Ovary (tissue), 9 donors: Measurements from ENCODE around the gene TPST2. TPM values are rescaled to one million over a fixed set of nuclear protein-coding genes. Genes with fewer than 3 reads are reported as not detected.

Source experiments
- DNase-seq, 5 donors: peaks; one replicate each; pipeline ENCODE4 v3.0.0-alpha.2; 2019 to 2020
- H3K27ac ChIP-seq, 2 donors: fragments of 200-600 bp; one replicate each; pipeline versions ENCODE4 v1.5.1 to v1.8.0; 2019 to 2022
- H3K27me3 ChIP-seq: fragments of 200-600 bp; one replicate; pipeline ENCODE4 v1.8.0; 2022
- H3K36me3 ChIP-seq: fragments of 200-600 bp; sonication (generic); one replicate; pipeline ENCODE4 v1.5.1; 2019
- H3K4me1 ChIP-seq: one replicate; pipeline ENCODE4 v1.8.1; 2013; ENCODE audit warnings: mild to moderate bottlenecking, moderate library complexity; ENCODE audit not compliant: insufficient read depth
- H3K4me3 ChIP-seq: fragments of 200-600 bp; sonication (generic); one replicate; pipeline ENCODE4 v1.5.1; 2017
- H3K9me3 ChIP-seq, 2 donors: fragments of 200-600 bp in 1 of 2; sonication (generic) in 1 of 2; one replicate each; pipeline versions ENCODE4 v1.5.1 to v1.8.1; 2013 to 2019; ENCODE audit warnings: mild to moderate bottlenecking in 1 of 2, moderate library complexity in 1 of 2
- EP300 ChIP-seq: sonication (generic); formaldehyde crosslinking; IDR thresholded peaks from one replicate; pipeline ENCODE4 v1.6.1; 2017; ENCODE audit warnings: antibody characterized with exemption
- POLR2A ChIP-seq: fragments of 450-650 bp; IDR thresholded peaks from one replicate; pipeline ENCODE4 v1.6.1; 2017; ENCODE audit warnings: antibody characterized with exemption, mild to moderate bottlenecking, moderate library complexity
- WGBS, 3 donors: extraction: QIAGEN DNeasy Blood & Tissue Kit in 1 of 3; methylation state at CpG; one replicate each; pipeline versions ENCODE4 v1.1.5 to v1.1.7; 2013 to 2017; 5-methylcytosine and 5-hydroxymethylcytosine counted together
- intact Hi-C, 4 donors: fragments of 100-400 bp; cut with DNase I; formaldehyde crosslinking; loops; one replicate each; pipeline versions ENCODE4 v1.11.0 to v1.15.1; 2022 to 2023
- polyA plus RNA-seq, 2 donors: library from polyadenylated mRNA; stranded (reverse); fragments of 200-250 nt in 1 of 2; fragments of 350-450 nt in 1 of 2; fragmentation: Illumina TruSeq in 1 of 2; extraction: RNeasy Lipid Tissue Mini Kit (QIAGEN cat#74804) in 1 of 2; gene quantifications; one replicate each; pipeline ENCODE4 v1.2.3, GENCODE V29; 2013 to 2014
- total RNA-seq, 7 donors: library from RNA; depleted of rRNA in 2 of 7; stranded (reverse); fragments of >200 nt in 2 of 7; fragmentation: NEBNext Ultra II Directional in 3 of 7; extraction: Animal tissue kit (Norgen Biotek cat#: 25700) in 3 of 7; gene quantifications; one replicate each; pipeline versions ENCODE4 v1.1.0 to v1.2.4, GENCODE V29; 2016 to 2023
- TF ChIP-seq, protein P1 (sequence below), 3 donors: fragments of 450-650 bp in 2 of 3; fragments of 200-600 bp in 1 of 3; IDR thresholded peaks; one replicate each; pipeline versions ENCODE4 v1.5.1 to v1.8.0; 2016 to 2022; ENCODE audit warnings: antibody characterized with exemption in 3 of 3, mild to moderate bottlenecking in 1 of 3
- donor health status: DM: no; HTN: no; CAD: no; lungs with moderate emphysema.
- donor health status: DM: no; HTN: no; CAD: no.
- donor health status: Bipolar disorder and iron deficiency.
- donor health status: DM: yes; HTN: yes; CAD: no.
- donor health status: DM: no; HTN: no; CAD: no.
- donor health status: DM: yes; HTN: yes; CAD: no.

TPST2 gene
- total and polyA plus RNA-seq, 9 donors, result 10.5 to 28.5 (median 15.0) TPM

DNA sequence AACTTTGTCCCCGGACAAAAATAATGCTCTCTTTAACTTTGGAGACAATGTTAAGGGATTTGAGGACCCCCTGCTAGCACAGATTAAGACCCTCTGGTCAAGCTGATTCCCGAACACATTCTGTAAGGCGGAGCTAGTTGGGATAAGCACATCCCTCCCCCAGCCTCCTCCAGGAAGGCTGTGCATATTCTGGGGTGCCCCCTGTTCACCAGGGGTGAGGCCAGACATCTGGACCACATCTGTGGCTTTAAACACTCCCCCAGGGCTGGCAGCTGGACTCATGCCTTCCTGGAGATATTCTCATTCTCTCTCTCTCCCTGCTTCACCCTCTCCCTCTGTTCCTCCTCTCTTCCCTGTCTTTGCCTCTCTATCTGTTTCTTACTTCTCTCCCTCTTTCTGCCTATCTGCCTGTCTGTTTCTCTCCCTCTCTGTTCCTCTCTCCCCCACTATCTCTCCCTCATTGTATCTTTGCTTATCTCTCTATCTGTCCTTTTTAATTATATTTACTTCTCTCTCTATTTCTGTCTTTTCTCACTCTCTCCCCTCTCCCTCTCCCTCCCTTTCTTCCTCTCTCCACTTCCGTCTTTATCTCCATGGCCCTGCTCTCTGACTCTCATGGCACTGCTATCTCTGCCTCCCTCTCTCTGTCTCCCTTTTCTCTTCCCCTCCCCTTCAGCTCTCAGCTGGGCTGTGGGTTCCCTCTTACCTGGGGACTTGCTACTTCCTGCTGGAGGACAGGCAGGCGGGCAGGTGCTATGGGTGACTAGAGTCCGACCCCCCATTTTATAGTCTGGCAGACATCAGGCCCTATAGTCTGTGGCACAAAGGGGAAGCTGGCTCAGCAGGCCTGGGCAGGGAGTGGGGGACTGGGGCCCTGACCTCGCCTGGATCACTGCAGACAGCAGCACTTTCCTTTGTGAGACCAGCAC, 27.6 kb upstream of the TPST2 start, which contains the start of gene CRYBB1:
TSS of gene CRYBB1 (minus strand) at position 757 of the 929 bp plus-strand sequence. CDS start 1,708 bp downstream, outside the sequence.
- no peak for TF ChIP-seq EP300
- TF ChIP-seq, protein P1, sequence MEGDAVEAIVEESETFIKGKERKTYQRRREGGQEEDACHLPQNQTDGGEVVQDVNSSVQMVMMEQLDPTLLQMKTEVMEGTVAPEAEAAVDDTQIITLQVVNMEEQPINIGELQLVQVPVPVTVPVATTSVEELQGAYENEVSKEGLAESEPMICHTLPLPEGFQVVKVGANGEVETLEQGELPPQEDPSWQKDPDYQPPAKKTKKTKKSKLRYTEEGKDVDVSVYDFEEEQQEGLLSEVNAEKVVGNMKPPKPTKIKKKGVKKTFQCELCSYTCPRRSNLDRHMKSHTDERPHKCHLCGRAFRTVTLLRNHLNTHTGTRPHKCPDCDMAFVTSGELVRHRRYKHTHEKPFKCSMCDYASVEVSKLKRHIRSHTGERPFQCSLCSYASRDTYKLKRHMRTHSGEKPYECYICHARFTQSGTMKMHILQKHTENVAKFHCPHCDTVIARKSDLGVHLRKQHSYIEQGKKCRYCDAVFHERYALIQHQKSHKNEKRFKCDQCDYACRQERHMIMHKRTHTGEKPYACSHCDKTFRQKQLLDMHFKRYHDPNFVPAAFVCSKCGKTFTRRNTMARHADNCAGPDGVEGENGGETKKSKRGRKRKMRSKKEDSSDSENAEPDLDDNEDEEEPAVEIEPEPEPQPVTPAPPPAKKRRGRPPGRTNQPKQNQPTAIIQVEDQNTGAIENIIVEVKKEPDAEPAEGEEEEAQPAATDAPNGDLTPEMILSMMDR (IDR thresholded peaks at IDR 0.05), result no peak
- DNase-seq, result no peak
- H3K9me3 ChIP-seq, result no peaks in the 10 kb centered on the region
- H3K27me3 ChIP-seq, result no peaks in the 10 kb centered on the region
- 45 to 56% (median 54%) methylated on average over 7 of the region's 7 CpGs for WGBS, 3 donors
- H3K4me1 ChIP-seq, result no peaks in the 10 kb centered on the region
- intact Hi-C loops, result no loop called here
- H3K27ac ChIP-seq, result no peak within 1 kb of the TSS
- no peak within 1 kb of the TSS for H3K4me3 ChIP-seq
- H3K36me3 ChIP-seq, result no peaks in the 10 kb centered on the region

DNA sequence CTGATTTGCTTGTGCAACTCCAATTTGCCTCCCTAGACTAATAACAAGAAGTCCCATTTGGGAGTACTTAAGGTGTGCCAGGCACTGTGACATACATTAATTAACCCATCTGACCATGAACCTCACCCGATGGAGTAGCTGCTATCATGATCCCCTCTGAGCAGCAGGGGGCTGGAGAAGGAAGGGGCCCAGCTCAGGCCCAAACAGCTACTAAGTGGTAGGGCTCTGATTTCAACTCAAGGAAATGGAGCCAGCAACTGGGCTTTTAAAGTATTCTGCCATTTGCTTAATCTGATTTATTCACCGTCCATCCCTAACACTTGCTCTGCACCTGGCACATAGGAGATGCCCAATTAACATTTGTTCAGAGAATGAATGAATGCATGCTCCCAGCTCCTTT, 26.7 kb upstream of the TPST2 start:
- no peaks in the 10 kb centered on the region for H3K9me3 ChIP-seq
- no peak overlapping the region for H3K4me3 ChIP-seq
- H3K36me3 ChIP-seq, result no peaks in the 10 kb centered on the region
- WGBS, 3 donors, result 31 to 48% (median 42%) methylated on average over 2 of the region's 2 CpGs
- no peaks in the 10 kb centered on the region for H3K4me1 ChIP-seq
- TF ChIP-seq EP300 (no peak), POLR2A (no peak)
- TF ChIP-seq, protein P1 (IDR thresholded peaks at IDR 0.05), result no peak
- no peaks in the 10 kb centered on the region for H3K27me3 ChIP-seq
- no peak for DNase-seq
- no peak overlapping the region for H3K27ac ChIP-seq
- intact Hi-C loops, result no loop called here

DNA sequence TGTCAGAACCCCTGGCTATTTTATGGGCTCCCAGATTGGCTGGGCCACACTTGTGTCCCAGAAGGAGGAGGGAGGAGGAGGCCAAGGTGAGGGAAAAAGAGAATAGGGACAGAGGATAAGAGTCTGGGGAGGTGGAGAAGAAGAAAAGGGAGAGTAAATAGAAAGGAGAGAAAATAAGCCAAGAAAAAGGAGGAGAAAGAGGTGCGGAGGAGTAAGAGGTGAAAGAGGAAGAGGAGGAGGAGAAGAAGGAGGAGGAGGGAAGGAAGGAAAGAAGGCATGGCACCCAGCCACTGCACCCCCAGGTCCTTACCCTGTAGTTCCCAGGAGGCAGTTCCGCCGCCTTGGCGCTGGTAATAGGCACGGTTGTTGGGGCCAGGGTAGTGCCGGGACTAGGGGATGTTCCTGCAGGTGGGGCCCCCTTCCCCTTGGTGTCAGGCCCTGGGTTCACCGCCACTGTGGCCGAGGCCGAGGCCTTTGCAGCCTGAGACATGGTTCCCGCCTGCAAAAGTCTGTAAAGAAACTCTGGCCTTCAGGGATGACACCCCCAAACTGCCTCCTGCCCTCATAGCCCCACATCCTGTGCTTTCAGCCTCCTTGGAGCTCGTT, 26.0 kb upstream of the TPST2 start:
- intact Hi-C loops, result no loop called here
- 65 to 81% (median 70%) methylated on average over 11 of the region's 11 CpGs for WGBS, 3 donors
- Histone ChIP-seq H3K27me3 (no peaks in the 10 kb centered on the region), H3K4me1 (no peaks in the 10 kb centered on the region), H3K4me3 (no peak overlapping the region), H3K27ac (no peak overlapping the region), H3K9me3 (no peaks in the 10 kb centered on the region), H3K36me3 (no peaks in the 10 kb centered on the region)
- TF ChIP-seq POLR2A (no peak), EP300 (no peak)
- TF ChIP-seq, protein P1 (IDR thresholded peaks at IDR 0.05), result no peak
- DNase-seq, result no peak

DNA sequence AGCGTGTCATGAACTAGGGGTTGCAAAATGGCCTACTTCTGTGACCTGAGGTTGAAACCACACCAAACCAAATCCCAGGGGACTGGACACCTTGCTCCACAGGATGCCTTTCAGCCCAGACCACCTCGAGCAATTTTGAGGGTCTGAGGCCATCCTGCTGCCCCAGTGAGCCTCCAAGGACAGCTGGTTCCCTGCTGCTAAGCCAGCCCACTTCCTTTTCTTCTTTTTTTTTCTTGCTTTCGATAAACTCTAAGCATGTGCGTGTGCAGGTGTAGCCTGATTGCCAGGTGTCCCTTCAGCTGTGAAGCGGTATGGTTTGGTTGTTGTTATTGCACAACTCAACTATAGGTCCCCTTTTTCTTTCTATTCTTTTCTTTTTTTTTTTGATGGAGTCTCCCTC, 25.2 kb upstream of the TPST2 start:
- Histone ChIP-seq H3K9me3 (no peaks in the 10 kb centered on the region), H3K27me3 (no peaks in the 10 kb centered on the region), H3K4me1 (no peaks in the 10 kb centered on the region), H3K36me3 (no peaks in the 10 kb centered on the region), H3K4me3 (no peak overlapping the region), H3K27ac (no peak overlapping the region)
- TF ChIP-seq, protein P1 (IDR thresholded peaks at IDR 0.05), result no peak
- TF ChIP-seq EP300, result no peak
- TF ChIP-seq POLR2A, result no peak
- DNase-seq, result no peak
- intact Hi-C loops, result no loop called here
- WGBS, 3 donors, result 42 to 53% (median 44%) methylated on average over 5 of the region's 5 CpGs
